ENCODE measurements around the gene TBX18.

- TF ChIP-seq, protein P1, sequence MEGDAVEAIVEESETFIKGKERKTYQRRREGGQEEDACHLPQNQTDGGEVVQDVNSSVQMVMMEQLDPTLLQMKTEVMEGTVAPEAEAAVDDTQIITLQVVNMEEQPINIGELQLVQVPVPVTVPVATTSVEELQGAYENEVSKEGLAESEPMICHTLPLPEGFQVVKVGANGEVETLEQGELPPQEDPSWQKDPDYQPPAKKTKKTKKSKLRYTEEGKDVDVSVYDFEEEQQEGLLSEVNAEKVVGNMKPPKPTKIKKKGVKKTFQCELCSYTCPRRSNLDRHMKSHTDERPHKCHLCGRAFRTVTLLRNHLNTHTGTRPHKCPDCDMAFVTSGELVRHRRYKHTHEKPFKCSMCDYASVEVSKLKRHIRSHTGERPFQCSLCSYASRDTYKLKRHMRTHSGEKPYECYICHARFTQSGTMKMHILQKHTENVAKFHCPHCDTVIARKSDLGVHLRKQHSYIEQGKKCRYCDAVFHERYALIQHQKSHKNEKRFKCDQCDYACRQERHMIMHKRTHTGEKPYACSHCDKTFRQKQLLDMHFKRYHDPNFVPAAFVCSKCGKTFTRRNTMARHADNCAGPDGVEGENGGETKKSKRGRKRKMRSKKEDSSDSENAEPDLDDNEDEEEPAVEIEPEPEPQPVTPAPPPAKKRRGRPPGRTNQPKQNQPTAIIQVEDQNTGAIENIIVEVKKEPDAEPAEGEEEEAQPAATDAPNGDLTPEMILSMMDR (IDR thresholded peaks at IDR 0.05): no peak
- TF ChIP-seq POLR2AphosphoS5 (IDR thresholded peaks at IDR 0.05) (no peak), POLR2A (IDR thresholded peaks at IDR 0.05) (no peak)
Observed at GRCh38 chr6:84681693-84682326, 82.6 kb downstream of the TBX18 start.
